ENCODE results near the gene RTKN.
"Not testable (repeated sequence)": the region's sequence is repeated elsewhere in the genome, so short reads cannot be mapped to it uniquely, and the experiment has no call there.

RTKN gene

GRCh38 chr2:74460187-74460586, 18.4 kb upstream of the RTKN start:
- not testable (repeated sequence) for DNase-seq (ENCODE audit: low read depth)

- DNase-seq (ENCODE audit: low read depth), result not testable (repeated sequence)
These were observed 17.9 kb upstream of the RTKN start for GRCh38 chr2:74459503-74460118.

- no peak for DNase-seq (ENCODE audit: low read depth)
These were observed 17.2 kb upstream of the RTKN start for GRCh38 chr2:74458938-74459363.

- peak; percentile 98 for DNase-seq (ENCODE audit: low read depth)
These were observed 16.6 kb upstream of the RTKN start, which contains the start of gene WBP1 for GRCh38 chr2:74458132-74458937. WBP1 (plus strand) TSS chr2:74458438; CDS start chr2:74458603, 165 bp downstream.

GRCh38 chr2:74457549-74458131, 15.9 kb upstream of the RTKN start:
- peak; percentile 73 for DNase-seq (ENCODE audit: low read depth)

GRCh38 chr2:74457129-74457548, 15.4 kb upstream of the RTKN start:
- DNase-seq (ENCODE audit: low read depth), result no peak

- peak; percentile 97 for DNase-seq (ENCODE audit: low read depth)
These were observed 13.1 kb upstream of the RTKN start, which contains the start of gene INO80B for GRCh38 chr2:74454654-74455511. INO80B (plus strand) TSS chr2:74455087; CDS start chr2:74455117, 30 bp downstream.

GRCh38 chr2:74450570-74451190, 8.9 kb upstream of the RTKN start:
- no peak for DNase-seq (ENCODE audit: low read depth)

- no peak for DNase-seq (ENCODE audit: low read depth)
These were observed 7.0 kb upstream of the RTKN start for GRCh38 chr2:74448771-74449170.

GRCh38 chr2:74447230-74447999, 5.7 kb upstream of the RTKN start:
- no peak for DNase-seq (ENCODE audit: low read depth)

- DNase-seq (ENCODE audit: low read depth), result no peak
These were observed 3.0 kb upstream of the RTKN start for GRCh38 chr2:74444498-74445318.

- not testable (repeated sequence) for DNase-seq (ENCODE audit: low read depth)
These were observed 953 bp upstream of the RTKN start for GRCh38 chr2:74442483-74443297.

GRCh38 chr2:74441170-74441689, 507 bp downstream of the RTKN start:
- no peak for DNase-seq (ENCODE audit: low read depth)

GRCh38 chr2:74440378-74441169, 1.2 kb downstream of the RTKN start:
- DNase-seq (ENCODE audit: low read depth), result no peak

GRCh38 chr2:74439803-74440377, 1.8 kb downstream of the RTKN start:
- no peak for DNase-seq (ENCODE audit: low read depth)

- DNase-seq (ENCODE audit: low read depth), result no peak
These were observed 2.4 kb downstream of the RTKN start for GRCh38 chr2:74439373-74439772.

GRCh38 chr2:74438248-74438647, 3.5 kb downstream of the RTKN start:
- DNase-seq (ENCODE audit: low read depth), result no peak

Measured in stimulated activated CD4-positive, alpha-beta T cell treated with anti-CD3 and anti-CD28 coated beads, Interleukin-2, amount 100 ng/mL, for 4 hours (primary cell).